Mesenchymal stem cell (in vitro differentiated cells and primary cell): ENCODE results near the gene TBC1D21.
A peak's percentile ranks its signal among the peaks of the same experiment; 100 is the strongest.

ENCODE experiments used
- DNase-seq: peaks from one replicate; pipeline ENCODE4 v3.0.0-alpha.2; 2013
- H2AFZ ChIP-seq: one replicate; pipeline ENCODE4 v1.6.1; 2013; ENCODE audit warnings: low read depth, mild to moderate bottlenecking, control low read depth, inconsistent platforms, low read length, moderate library complexity
- H2AK5ac ChIP-seq: 2 replicates; pipeline ENCODE4 v1.6.1; 2013; ENCODE audit warnings: low read length, moderate library complexity, mild to moderate bottlenecking, inconsistent platforms; ENCODE audit not compliant: severe bottlenecking
- H2BK120ac ChIP-seq: one replicate; pipeline ENCODE4 v1.6.1; 2013; ENCODE audit warnings: low read depth, mild to moderate bottlenecking, inconsistent platforms, low read length, moderate library complexity
- H2BK12ac ChIP-seq, 2 experiments: one replicate each; pipeline ENCODE4 v1.6.1; 2013; ENCODE audit warnings: inconsistent platforms in 2 of 2, low read length in 2 of 2, mild to moderate bottlenecking in 2 of 2, moderate library complexity in 2 of 2, control low read depth in 1 of 2
- H2BK15ac ChIP-seq: one replicate; pipeline ENCODE4 v1.6.1; 2013; ENCODE audit warnings: mild to moderate bottlenecking, low read depth, inconsistent platforms; ENCODE audit not compliant: poor library complexity, severe bottlenecking
- H2BK5ac ChIP-seq: 2 replicates; pipeline ENCODE4 v1.6.1; 2013; ENCODE audit warnings: low read depth, mild to moderate bottlenecking, low read length, control low read depth, inconsistent platforms; ENCODE audit not compliant: poor library complexity, severe bottlenecking
- H3K14ac ChIP-seq, 2 experiments: one replicate each; pipeline ENCODE4 v1.6.1; 2013; ENCODE audit warnings: inconsistent platforms in 2 of 2, low read length in 2 of 2, control low read depth in 1 of 2, mild to moderate bottlenecking in 1 of 2, moderate library complexity in 1 of 2
- H3K18ac ChIP-seq, 2 experiments: one replicate each; pipeline ENCODE4 v1.6.1; 2013; ENCODE audit warnings: inconsistent platforms in 2 of 2, low read length in 2 of 2, control low read depth in 1 of 2, low read depth in 1 of 2, mild to moderate bottlenecking in 1 of 2
- H3K23ac ChIP-seq, 2 experiments: one replicate each; pipeline ENCODE4 v1.6.1; 2013; ENCODE audit warnings: inconsistent platforms in 2 of 2, low read length in 2 of 2, mild to moderate bottlenecking in 2 of 2, moderate library complexity in 2 of 2, control low read depth in 1 of 2
- H3K27ac ChIP-seq: 2 replicates; pipeline ENCODE4 v1.5.1; 2013; ENCODE audit warnings: mild to moderate bottlenecking, moderate library complexity, low read length, control low read depth, inconsistent platforms; ENCODE audit not compliant: poor library complexity, severe bottlenecking
- H3K27me3 ChIP-seq, 2 experiments: 2 replicates each; pipeline versions ENCODE4 v1.6.1 to v1.7.0; 2013; ENCODE audit warnings: low read length in 2 of 2, mild to moderate bottlenecking in 2 of 2, moderate library complexity in 2 of 2, control low read depth in 1 of 2, inconsistent platforms in 1 of 2; ENCODE audit not compliant: control insufficient read depth in 1 of 2, insufficient read depth in 1 of 2
- H3K36me3 ChIP-seq, 2 experiments: 2 replicates each; pipeline versions ENCODE4 v1.6.1 to v1.7.0; 2013; ENCODE audit warnings: low read length in 2 of 2, control low read depth in 1 of 2, inconsistent platforms in 1 of 2, low read depth in 1 of 2, mild to moderate bottlenecking in 1 of 2; ENCODE audit not compliant: insufficient read depth in 2 of 2, control insufficient read depth in 1 of 2
- H3K4ac ChIP-seq, 2 experiments: one replicate each; pipeline ENCODE4 v1.6.1; 2013; ENCODE audit warnings: inconsistent platforms in 2 of 2, low read length in 2 of 2, mild to moderate bottlenecking in 2 of 2, moderate library complexity in 2 of 2, control low read depth in 1 of 2, low read depth in 1 of 2
- H3K4me1 ChIP-seq: 2 replicates; pipeline ENCODE4 v1.6.1; 2013; ENCODE audit warnings: low read depth, low read length, control low read depth; ENCODE audit not compliant: control insufficient read depth, insufficient read depth
- H3K4me2 ChIP-seq: 2 replicates; pipeline ENCODE4 v1.6.1; 2013; ENCODE audit warnings: low read length, mild to moderate bottlenecking, inconsistent platforms; ENCODE audit not compliant: poor library complexity, severe bottlenecking
- H3K4me3 ChIP-seq, 2 experiments: 2 replicates each; pipeline versions ENCODE4 v1.5.1 to v1.7.0; 2013; ENCODE audit warnings: low read length in 2 of 2, mild to moderate bottlenecking in 2 of 2, control low read depth in 1 of 2, low read depth in 1 of 2; ENCODE audit not compliant: insufficient read depth in 1 of 2
- H3K79me1 ChIP-seq: replicated peaks from 2 replicates; pipeline ENCODE4 v1.6.1; 2013; ENCODE audit warnings: mild to moderate bottlenecking, control low read depth, low read length, inconsistent platforms; ENCODE audit not compliant: poor library complexity, severe bottlenecking
- H3K9ac ChIP-seq: 2 replicates; pipeline ENCODE4 v1.7.0; 2013; ENCODE audit warnings: mild to moderate bottlenecking, low read length, moderate library complexity
- H3K9me3 ChIP-seq: 2 replicates; pipeline ENCODE4 v1.7.0; 2013; ENCODE audit warnings: mild to moderate bottlenecking, low read length; ENCODE audit not compliant: control insufficient read depth
- H4K8ac ChIP-seq: one replicate; pipeline ENCODE4 v1.6.1; 2013; ENCODE audit warnings: inconsistent platforms, mild to moderate bottlenecking, low read length, moderate library complexity
- H4K91ac ChIP-seq: one replicate; pipeline ENCODE4 v1.6.1; 2013; ENCODE audit warnings: mild to moderate bottlenecking, low read length, inconsistent platforms
- WGBS: methylation state at CpG from one replicate; pipeline ENCODE4 v1.1.7; 2013; ENCODE audit warnings: mixed read lengths; 5-methylcytosine and 5-hydroxymethylcytosine counted together

The TBC1D21 gene

DNA sequence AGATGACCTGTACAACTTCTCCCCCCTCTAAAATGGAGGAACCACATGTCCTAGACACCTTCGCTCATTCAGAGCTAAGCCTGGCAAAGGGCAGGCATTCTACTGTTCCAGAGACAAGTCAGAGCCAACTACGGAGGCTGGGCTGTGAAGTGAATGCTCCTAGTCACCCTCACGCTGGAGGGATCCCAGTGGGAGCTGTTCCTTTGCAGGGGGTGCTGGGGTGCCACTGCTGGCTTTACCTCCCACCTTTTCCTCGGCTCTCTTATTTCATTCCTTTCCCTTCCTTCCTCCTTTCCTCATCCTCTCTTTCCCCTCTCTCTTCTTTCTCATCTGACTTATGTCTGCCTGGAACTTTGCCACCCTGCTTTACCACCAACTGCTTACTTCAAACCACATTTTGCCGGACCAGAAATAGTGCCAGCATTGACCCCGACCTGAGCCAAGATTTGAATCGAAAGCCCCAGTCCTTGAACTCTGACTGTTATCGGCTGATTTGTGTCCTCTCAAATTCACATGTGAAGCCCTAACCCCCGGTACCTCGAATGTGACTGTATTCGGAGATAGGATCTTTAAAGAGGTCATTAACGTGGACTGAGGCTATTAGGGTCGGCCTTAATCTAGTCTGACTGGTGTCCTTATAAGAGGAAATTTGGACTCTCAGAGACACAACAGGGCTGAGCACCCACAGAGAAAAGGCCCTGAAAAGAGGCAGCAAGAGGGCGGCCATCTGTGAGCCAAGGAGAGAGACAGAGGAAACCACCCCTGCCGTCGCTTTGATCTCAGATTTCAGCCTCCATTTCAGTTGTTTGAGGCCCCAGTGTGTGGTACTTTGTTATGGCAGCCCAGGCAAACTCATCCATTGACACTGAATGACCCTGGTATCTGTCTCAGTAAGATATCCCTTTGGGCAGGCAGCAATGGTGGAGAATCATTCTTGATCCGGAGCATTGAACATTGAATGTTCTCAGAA lies 31.3 kb upstream of the TBC1D21 start:
- H3K9ac ChIP-seq, result no peak overlapping the region
- H4K91ac ChIP-seq, result no peak overlapping the region
- no peak overlapping the region for H3K4me2 ChIP-seq
- no peak overlapping the region for H3K18ac ChIP-seq
- DNase-seq, result no peak
- no peaks in the 10 kb centered on the region for H3K4me1 ChIP-seq
- H3K36me3 ChIP-seq, result no peaks in the 10 kb centered on the region
- peaks cover 61 to 81% of the 10 kb centered on the region in 2 experiments for H3K27me3 ChIP-seq
- H2AFZ ChIP-seq, result no peak overlapping the region
- H2BK120ac ChIP-seq, result no peak overlapping the region
- 77% methylated on average over 17 of the region's 17 CpGs for WGBS
- H3K4ac ChIP-seq, result no peak overlapping the region
- no peak overlapping the region for H3K27ac ChIP-seq
- H2AK5ac ChIP-seq, result no peak overlapping the region
- no peak overlapping the region for H3K23ac ChIP-seq
- no peaks in the 10 kb centered on the region for H3K9me3 ChIP-seq
- no peak overlapping the region for H3K4me3 ChIP-seq
- no peak overlapping the region for H2BK15ac ChIP-seq
- no peaks in the 10 kb centered on the region for H3K79me1 ChIP-seq
- H3K14ac ChIP-seq, result no peak overlapping the region
- no peak overlapping the region for H2BK5ac ChIP-seq
- no peak overlapping the region for H4K8ac ChIP-seq
- H2BK12ac ChIP-seq, result no peak overlapping the region

DNA sequence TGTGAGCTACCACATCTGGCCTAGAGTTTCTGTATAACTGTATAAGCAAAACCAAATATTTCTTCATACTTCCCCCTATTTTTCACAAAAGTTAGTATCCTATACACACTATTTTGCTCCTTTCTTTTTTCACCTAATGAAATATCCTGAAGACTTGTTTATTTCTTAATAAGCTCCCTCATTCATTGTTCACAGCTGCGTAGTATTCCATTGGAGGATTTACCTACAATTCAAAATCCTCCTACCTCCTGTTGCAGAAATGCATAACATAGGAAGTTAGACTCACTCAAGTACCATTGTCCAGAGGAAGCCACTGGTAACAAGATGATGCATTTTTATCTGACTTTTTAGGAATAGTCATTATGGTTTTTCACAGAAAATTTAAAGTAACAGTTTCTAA lies 29.6 kb upstream of the TBC1D21 start:
- Histone ChIP-seq H3K4me3 (no peak overlapping the region), H3K18ac (no peak overlapping the region), H3K27ac (no peak overlapping the region), H3K4ac (no peak overlapping the region), H3K23ac (no peak overlapping the region), H2AK5ac (no peak overlapping the region), H2BK15ac (no peak overlapping the region), H3K27me3 (peaks cover 66 to 81% of the 10 kb centered on the region in 2 experiments), H2BK5ac (no peak overlapping the region), H3K14ac (no peak overlapping the region), H4K91ac (no peak overlapping the region), H3K36me3 (no peaks in the 10 kb centered on the region), H3K9ac (no peak overlapping the region), H4K8ac (no peak overlapping the region), H3K9me3 (no peaks in the 10 kb centered on the region), H3K4me2 (no peak overlapping the region), H2BK120ac (no peak overlapping the region), H3K4me1 (no peaks in the 10 kb centered on the region), H3K79me1 (no peaks in the 10 kb centered on the region), H2AFZ (no peak overlapping the region), H2BK12ac (no peak overlapping the region)
- DNase-seq, result no peak
- WGBS, result 100% methylated on average over 1 of the region's 1 CpG

DNA sequence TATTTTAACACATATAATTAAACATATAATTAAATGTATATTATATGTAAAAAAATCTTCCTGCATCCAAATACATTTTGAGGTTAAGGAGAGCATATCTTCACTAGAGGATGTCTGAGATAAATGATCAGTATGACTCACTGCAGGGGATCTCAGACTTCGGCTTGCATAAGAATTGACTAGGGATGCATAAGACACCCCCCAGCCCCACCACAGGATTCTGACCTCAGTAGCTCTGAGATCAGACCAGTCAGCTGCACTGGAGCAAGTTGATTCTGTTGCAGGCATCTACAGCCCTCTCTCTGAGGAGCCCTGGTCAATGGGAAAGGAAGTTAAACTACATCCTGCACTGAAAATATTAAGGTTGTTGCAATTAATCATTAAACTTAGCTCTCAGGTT lies 29.0 kb upstream of the TBC1D21 start:
- no peak overlapping the region for H2BK15ac ChIP-seq
- no peak overlapping the region for H4K8ac ChIP-seq
- no peak overlapping the region for H3K9ac ChIP-seq
- no peak overlapping the region for H3K4me2 ChIP-seq
- H2AFZ ChIP-seq, result no peak overlapping the region
- no peak overlapping the region for H4K91ac ChIP-seq
- H3K79me1 ChIP-seq, result no peaks in the 10 kb centered on the region
- no peak overlapping the region for H2BK120ac ChIP-seq
- H3K27ac ChIP-seq, result no peak overlapping the region
- no peaks in the 10 kb centered on the region for H3K36me3 ChIP-seq
- DNase-seq, result peak; percentile 42
- peaks cover 66 to 81% of the 10 kb centered on the region in 2 experiments for H3K27me3 ChIP-seq
- no peak overlapping the region for H3K4ac ChIP-seq
- 40% methylated on average over 1 of the region's 1 CpG for WGBS
- no peak overlapping the region for H2BK12ac ChIP-seq
- no peak overlapping the region for H3K18ac ChIP-seq
- H3K23ac ChIP-seq, result no peak overlapping the region
- no peak overlapping the region for H2AK5ac ChIP-seq
- H3K14ac ChIP-seq, result no peak overlapping the region
- no peak overlapping the region for H3K4me3 ChIP-seq
- H3K4me1 ChIP-seq, result no peaks in the 10 kb centered on the region
- no peaks in the 10 kb centered on the region for H3K9me3 ChIP-seq
- H2BK5ac ChIP-seq, result no peak overlapping the region

DNA sequence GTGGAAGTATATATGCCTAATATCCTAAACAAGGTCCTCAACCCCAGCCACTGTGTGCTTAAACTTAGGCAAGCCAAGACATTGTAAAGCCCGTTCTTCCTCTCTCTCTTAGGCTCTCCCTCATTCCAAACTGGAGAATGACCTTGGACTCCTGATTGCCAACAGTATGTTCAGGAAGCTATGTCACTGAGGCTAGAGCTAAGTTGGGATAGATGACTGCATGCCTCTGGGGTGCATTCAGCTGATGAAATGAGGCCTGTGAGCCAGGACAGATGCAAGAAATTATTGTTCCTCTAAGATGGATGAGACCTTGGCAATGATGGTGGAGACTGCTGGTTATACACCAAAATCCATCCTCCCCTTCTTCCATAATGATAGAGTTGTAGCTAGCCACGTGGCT lies 27.9 kb upstream of the TBC1D21 start:
- WGBS, result 59% methylated on average over 2 of the region's 2 CpGs
- Histone ChIP-seq H3K4me3 (no peak overlapping the region), H2AFZ (no peak overlapping the region), H3K27ac (no peak overlapping the region), H4K8ac (no peak overlapping the region), H2BK120ac (no peak overlapping the region), H3K23ac (no peak overlapping the region), H2BK12ac (no peak overlapping the region), H3K36me3 (no peaks in the 10 kb centered on the region), H3K79me1 (no peaks in the 10 kb centered on the region), H3K4me2 (no peak overlapping the region), H3K9ac (no peak overlapping the region), H2BK5ac (no peak overlapping the region), H3K9me3 (no peaks in the 10 kb centered on the region), H3K14ac (no peak overlapping the region), H3K18ac (no peak overlapping the region), H3K4me1 (no peaks in the 10 kb centered on the region), H2BK15ac (no peak overlapping the region), H4K91ac (no peak overlapping the region), H3K27me3 (peaks cover 68 to 81% of the 10 kb centered on the region in 2 experiments), H2AK5ac (no peak overlapping the region), H3K4ac (no peak overlapping the region)
- no peak for DNase-seq
